ENCODE measurements around the gene COQ8B. TPM values are rescaled to one million over a fixed set of nuclear protein-coding genes. Genes with fewer than 3 reads are reported as not detected.
A peak's percentile ranks its signal among the peaks of the same experiment; 100 is the strongest.
"Not testable (repeated sequence)": the region's sequence is repeated elsewhere in the genome, so short reads cannot be mapped to it uniquely, and the experiment has no call there.

The COQ8B gene
- total RNA-seq, 1 donor from 2014 or later = 24.0 TPM

DNA sequence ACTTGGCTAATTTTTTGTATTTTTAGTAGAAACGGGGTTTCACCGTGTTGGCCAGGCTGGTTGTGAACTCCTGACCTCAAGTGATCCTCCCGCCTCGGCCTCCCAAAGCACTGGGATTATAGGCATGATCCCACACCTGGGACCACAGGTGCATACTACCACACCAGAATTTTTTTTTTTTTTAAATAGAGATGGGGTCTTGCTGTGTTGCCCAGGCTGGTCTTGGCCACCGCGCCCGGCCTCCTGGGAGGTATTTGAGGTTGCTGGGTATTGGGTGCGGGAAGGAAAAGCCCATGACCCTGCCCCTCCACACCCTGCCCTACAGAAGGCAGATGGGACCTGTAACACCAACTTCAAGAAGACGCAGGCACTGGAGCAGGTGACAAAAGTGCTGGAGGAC lies 20.0 kb upstream of the COQ8B start:
- Histone ChIP-seq H3K27ac (replicated peaks) (peak overlapping the region; percentile 31), H3K4me3 (no peak overlapping the region), H3K36me3 (peaks cover 84% of the 10 kb centered on the region), H3K9me3 (replicated peaks) (no peaks in the 10 kb centered on the region), H3K4me1 (peaks cover 39% of the 10 kb centered on the region), H3K27me3 (ENCODE audit: low read depth) (no peaks in the 10 kb centered on the region)
- TF ChIP-seq CTCF (IDR thresholded peaks at IDR 0.05; ENCODE audit: borderline replicate concordance) = no peak
- intact Hi-C loops (cut with micrococcal nuclease) = no loop called here
- no peak for DNase-seq

- H3K27ac ChIP-seq (replicated peaks) = no peak overlapping the region
- H3K4me3 ChIP-seq = no peak overlapping the region
- H3K4me1 ChIP-seq = peaks cover 24% of the 10 kb centered on the region
- H3K36me3 ChIP-seq = peaks cover 99% of the 10 kb centered on the region
- intact Hi-C loops (cut with micrococcal nuclease) = no loop called here
- H3K9me3 ChIP-seq (replicated peaks) = no peaks in the 10 kb centered on the region
- no peak for DNase-seq
- no peaks in the 10 kb centered on the region for H3K27me3 ChIP-seq (ENCODE audit: low read depth)
- TF ChIP-seq CTCF (IDR thresholded peaks at IDR 0.05; ENCODE audit: borderline replicate concordance) = no peak
These were observed 18.5 kb upstream of the COQ8B start for GRCh38 chr19:40735013-40735771.

GRCh38 chr19:40733149-40733548 lies 16.5 kb upstream of the COQ8B start:
- intact Hi-C loops (cut with micrococcal nuclease) = no loop called here
- DNase-seq = no peak
- Histone ChIP-seq H3K4me1 (peaks cover 15% of the 10 kb centered on the region), H3K4me3 (no peak overlapping the region), H3K27me3 (ENCODE audit: low read depth) (no peaks in the 10 kb centered on the region), H3K27ac (replicated peaks) (no peak overlapping the region), H3K9me3 (replicated peaks) (no peaks in the 10 kb centered on the region), H3K36me3 (peaks cover 100% of the 10 kb centered on the region)
- TF ChIP-seq CTCF (IDR thresholded peaks at IDR 0.05; ENCODE audit: borderline replicate concordance) = no peak

DNA sequence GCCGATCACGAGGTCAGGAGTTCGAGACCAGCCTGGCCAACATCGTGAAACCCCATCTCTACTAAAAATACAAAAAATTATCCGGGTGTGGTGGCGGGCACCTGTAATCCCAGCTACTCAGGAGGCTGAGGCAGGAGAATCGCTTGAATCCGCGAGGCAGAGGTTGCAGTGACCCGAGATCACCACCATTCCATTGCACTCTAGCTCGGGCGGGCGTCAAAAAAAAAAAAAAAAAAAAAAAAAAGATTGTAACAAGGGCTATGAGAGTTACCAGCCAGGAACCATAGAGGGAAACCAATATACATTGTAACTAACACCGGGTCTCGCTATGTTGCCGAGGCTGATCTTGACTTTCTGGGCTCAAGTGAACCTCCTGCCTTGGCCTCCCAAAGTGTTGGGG lies 15.6 kb upstream of the COQ8B start:
- peaks cover 13% of the 10 kb centered on the region for H3K4me1 ChIP-seq
- DNase-seq; H3K4me3 ChIP-seq; H3K27me3 ChIP-seq (ENCODE audit: low read depth); H3K9me3 ChIP-seq (replicated peaks); H3K27ac ChIP-seq (replicated peaks); intact Hi-C loops (cut with micrococcal nuclease): not testable (repeated sequence)
- H3K36me3 ChIP-seq = peaks cover 100% of the 10 kb centered on the region

GRCh38 chr19:40730065-40730464 lies 13.4 kb upstream of the COQ8B start:
- H3K27ac ChIP-seq (replicated peaks); H3K4me3 ChIP-seq; H3K4me1 ChIP-seq; H3K9me3 ChIP-seq (replicated peaks); DNase-seq; H3K27me3 ChIP-seq (ENCODE audit: low read depth); intact Hi-C loops (cut with micrococcal nuclease): not testable (repeated sequence)
- H3K36me3 ChIP-seq = peaks cover 100% of the 10 kb centered on the region

DNA sequence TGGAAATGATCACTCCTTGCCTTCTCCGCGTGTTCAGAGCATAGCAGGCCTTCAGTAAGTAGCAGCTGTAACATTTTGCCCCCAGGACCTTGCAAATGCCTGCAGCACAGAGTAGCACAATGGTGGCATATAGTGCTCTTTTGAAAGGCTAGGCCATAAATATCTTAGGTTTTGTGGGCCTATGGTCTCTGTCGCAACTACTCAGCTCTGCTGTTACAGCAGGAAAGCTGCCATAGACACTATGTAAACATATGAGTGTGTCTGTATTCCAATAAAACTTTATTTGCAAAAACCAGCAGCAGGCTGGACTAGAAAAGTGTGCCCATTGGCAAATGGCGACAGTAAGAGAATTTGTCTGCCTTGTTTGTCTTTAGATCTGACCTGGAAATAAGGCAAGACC lies 9.6 kb upstream of the COQ8B start:
- Histone ChIP-seq H3K36me3 (peaks cover 89% of the 10 kb centered on the region), H3K4me1 (peaks cover 19% of the 10 kb centered on the region), H3K4me3 (no peak overlapping the region), H3K27ac (replicated peaks) (no peak overlapping the region), H3K27me3 (ENCODE audit: low read depth) (no peaks in the 10 kb centered on the region), H3K9me3 (replicated peaks) (peaks cover 5% of the 10 kb centered on the region)
- TF ChIP-seq CTCF (IDR thresholded peaks at IDR 0.05; ENCODE audit: borderline replicate concordance) = no peak
- no peak for DNase-seq
- intact Hi-C loops (cut with micrococcal nuclease) = no loop called here
